ENCODE data around the gene TIAM2. TPM values are rescaled to one million over a fixed set of nuclear protein-coding genes. Genes with fewer than 3 reads are reported as not detected.

Gene TIAM2
- total RNA-seq, 1 donor from 2014 or later, result 10.6 TPM

GRCh38 chr6:155132617-155133016 is 137.5 kb downstream of the TIAM2 start:
- DNase-seq, result no peak

GRCh38 chr6:155141002-155141401 is 145.9 kb downstream of the TIAM2 start:
- DNase-seq, result peak; percentile 37

GRCh38 chr6:155141512-155141911 is 146.4 kb downstream of the TIAM2 start:
- DNase-seq, result no peak

GRCh38 chr6:155142168-155143028 is 147.3 kb downstream of the TIAM2 start:
- DNase-seq, result peak; percentile 97

GRCh38 chr6:155143029-155143577 is 148.0 kb downstream of the TIAM2 start:
- peak; percentile 66 for DNase-seq

- DNase-seq, result no peak
Observed at GRCh38 chr6:155143578-155144106, 148.5 kb downstream of the TIAM2 start.

GRCh38 chr6:155146205-155146604 is 151.1 kb downstream of the TIAM2 start:
- DNase-seq, result no peak

GRCh38 chr6:155147958-155148663 is 153.0 kb downstream of the TIAM2 start:
- DNase-seq, result no peak

GRCh38 chr6:155150967-155151671 is 156.0 kb downstream of the TIAM2 start:
- no peak for DNase-seq

- peak; percentile 27 for DNase-seq
Observed at GRCh38 chr6:155152211-155153076, 157.3 kb downstream of the TIAM2 start.

GRCh38 chr6:155154158-155154830 is 159.2 kb downstream of the TIAM2 start:
- peak; percentile 83 for DNase-seq

GRCh38 chr6:155155787-155156447 is 160.8 kb downstream of the TIAM2 start:
- no peak for DNase-seq

- peak; percentile 40 for DNase-seq
Observed at GRCh38 chr6:155157101-155157500, 162.0 kb downstream of the TIAM2 start.

- peak; percentile 33 for DNase-seq
Observed at GRCh38 chr6:155158030-155158843, 163.1 kb downstream of the TIAM2 start.

GRCh38 chr6:155162682-155163081 is 167.6 kb downstream of the TIAM2 start:
- peak; percentile 37 for DNase-seq

GRCh38 chr6:155163601-155164000 is 168.5 kb downstream of the TIAM2 start:
- DNase-seq, result no peak

GRCh38 chr6:155165029-155165710 is 170.1 kb downstream of the TIAM2 start:
- no peak for DNase-seq

- no peak for DNase-seq
Observed at GRCh38 chr6:155170519-155170918, 175.4 kb downstream of the TIAM2 start.
